Activated CD4-positive, CD25-positive, alpha-beta regulatory T cell (primary cell): ENCODE data around the gene CTU1.
"Not testable (repeated sequence)": the region's sequence is repeated elsewhere in the genome, so short reads cannot be mapped to it uniquely, and the experiment has no call there.

Experiments used
- DNase-seq, 4 experiments: peaks; one replicate each; lab custom pipeline; 2025; lab: John Stamatoyannopoulos, UW

The CTU1 gene

DNA sequence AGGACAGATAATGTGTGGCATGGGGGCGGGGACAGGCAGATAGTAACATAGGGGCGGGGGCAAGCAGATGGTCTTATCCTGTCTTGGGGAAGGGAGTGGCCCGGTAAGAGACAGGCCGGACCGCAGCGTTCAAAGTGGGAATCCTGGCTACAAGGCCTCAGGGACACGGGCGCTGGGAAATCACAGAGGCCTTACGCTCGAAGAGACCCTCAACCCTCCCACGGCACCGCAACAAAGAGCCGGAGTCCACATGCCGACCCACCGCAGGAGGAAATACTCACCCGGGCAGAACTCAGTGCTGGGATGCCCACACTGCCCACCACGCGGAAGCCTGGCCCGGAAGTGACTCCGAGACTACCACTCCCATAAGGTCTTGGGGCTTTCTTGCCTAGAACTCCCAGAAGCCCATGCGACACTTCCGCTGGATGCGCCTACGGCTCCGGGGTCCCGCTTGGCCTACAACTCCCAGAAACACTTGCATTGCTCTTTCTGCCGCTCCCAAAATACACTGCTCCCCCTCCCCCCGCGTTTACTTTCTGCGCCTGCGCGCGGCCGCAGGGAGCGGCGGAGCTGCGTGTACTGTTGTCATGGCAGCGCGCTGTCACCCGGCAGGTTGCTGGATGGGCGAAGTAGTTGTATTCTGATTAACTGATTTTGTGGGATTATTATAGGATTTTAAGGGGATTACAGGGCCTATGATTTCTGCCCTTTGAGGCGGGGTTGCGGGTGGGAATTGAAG, at the start of gene CTU1:
TSS of gene CTU1 (minus strand) at position 344 of the 739 bp plus-strand sequence. CDS start 3,840 bp downstream, outside the sequence.
- peak; percentile 93 to 98 (median 94) for DNase-seq

DNA sequence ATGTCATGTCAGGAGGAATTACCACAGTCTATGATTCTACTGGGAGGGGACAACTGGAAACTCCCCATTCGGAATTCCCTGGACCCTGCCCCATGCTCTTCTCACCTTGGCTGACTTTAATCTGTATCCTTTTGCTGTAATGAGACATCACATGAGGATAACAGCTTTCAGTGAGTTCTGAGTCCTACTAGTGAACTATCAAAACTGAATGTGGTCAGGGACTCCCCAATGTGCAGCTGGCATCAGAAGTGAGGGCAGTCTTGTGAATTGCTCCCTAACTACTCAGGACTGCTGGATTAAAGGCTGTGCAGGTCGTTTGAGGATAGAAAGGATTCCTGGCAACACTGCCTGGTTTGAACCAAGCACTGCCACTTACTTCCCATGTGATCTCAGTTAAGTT, 49.1 kb upstream of the CTU1 start:
- DNase-seq: no peak

DNA sequence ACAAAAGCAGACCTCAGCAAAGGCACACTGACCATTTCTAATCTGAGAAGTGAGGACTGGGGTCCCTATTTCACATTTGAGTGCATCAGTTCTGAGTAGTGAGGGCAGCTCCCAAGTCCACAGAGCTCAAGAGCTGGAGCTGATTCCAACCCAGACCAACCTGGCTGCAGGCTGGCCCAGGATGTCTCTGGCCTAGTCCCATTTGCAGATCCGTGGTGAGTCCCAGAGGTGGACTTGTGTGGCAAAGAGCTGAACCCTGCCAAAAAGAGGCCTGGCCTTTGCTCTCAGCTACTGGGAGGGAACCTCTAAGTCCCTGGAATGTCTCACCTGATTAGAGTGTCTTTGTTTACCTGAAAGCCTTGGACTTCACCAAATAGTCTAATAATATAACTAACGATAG, 48.5 kb upstream of the CTU1 start:
- no peak for DNase-seq

GRCh38 chr19:51150627-51151026, 42.4 kb upstream of the CTU1 start:
- no peak for DNase-seq

DNA sequence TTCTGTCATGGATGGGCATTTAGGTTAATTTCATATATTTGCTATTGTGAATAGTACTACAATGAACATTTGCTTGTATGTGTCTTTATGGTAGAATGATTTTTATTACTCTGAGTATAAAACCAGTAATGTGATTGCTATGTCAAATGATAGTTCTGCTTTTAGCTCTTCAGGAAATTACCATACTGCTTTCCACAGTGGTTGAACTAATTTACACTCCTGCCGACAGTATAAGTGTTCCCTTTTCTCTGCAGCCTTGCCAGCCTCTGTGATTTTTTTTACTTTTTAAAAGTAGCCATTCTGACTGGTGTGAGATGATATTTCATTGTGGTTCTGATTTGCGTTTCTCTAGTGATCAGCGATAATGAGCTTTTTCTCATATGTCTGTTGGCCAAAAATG, 40.4 kb upstream of the CTU1 start:
- DNase-seq: no peak

GRCh38 chr19:51147663-51148062, 39.5 kb upstream of the CTU1 start:
- no peak for DNase-seq

GRCh38 chr19:51146751-51147150, 38.5 kb upstream of the CTU1 start:
- DNase-seq: no peak

GRCh38 chr19:51145916-51146493, 37.8 kb upstream of the CTU1 start:
- no peak for DNase-seq

DNA sequence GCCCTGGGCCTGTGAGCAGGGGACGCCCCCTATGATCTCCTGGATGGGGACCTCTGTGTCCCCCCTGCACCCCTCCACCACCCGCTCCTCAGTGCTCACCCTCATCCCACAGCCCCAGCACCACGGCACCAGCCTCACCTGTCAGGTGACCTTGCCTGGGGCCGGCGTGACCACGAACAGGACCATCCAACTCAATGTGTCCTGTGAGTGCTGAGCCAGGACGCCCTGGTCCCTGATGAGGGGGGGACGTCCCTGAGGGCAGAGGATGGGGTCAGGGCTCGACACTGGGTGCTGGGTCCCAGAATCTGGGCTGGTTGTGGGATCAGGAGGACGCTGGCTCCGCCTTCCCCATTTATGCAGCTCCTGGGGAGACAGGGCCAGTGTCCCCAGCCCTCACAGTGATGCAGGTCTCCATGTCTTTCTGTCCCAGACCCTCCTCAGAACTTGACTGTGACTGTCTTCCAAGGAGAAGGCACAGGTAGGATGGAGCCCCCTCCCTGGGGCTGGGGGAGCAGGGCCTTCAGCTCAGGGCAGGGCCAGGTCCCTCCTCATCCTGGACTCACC, 36.4 kb upstream of the CTU1 start:
- DNase-seq: no peak

GRCh38 chr19:51143486-51143885, 35.3 kb upstream of the CTU1 start:
- no peak for DNase-seq

GRCh38 chr19:51142809-51143475, 34.7 kb upstream of the CTU1 start:
- DNase-seq: not testable (repeated sequence)

DNA sequence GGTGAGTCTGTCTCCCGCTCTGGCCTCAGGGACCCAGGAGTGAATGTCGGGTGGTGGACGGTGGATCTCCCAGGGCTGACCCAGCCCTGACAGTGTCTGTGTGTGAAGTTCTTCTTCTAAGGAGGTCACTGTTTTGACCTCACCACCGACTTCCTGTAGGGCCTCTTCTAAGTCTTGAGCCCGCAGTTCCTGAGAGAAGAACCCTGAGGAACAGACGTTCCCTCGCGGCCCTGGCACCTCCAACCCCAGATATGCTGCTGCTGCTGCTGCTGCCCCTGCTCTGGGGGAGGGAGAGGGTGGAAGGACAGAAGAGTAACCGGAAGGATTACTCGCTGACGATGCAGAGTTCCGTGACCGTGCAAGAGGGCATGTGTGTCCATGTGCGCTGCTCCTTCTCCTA, 33.9 kb upstream of the CTU1 start, which contains the start of gene SIGLEC7:
TSS of gene SIGLEC7 (plus strand) at position 183 of the 400 bp plus-strand sequence. CDS start at position 252, 69 bp downstream.
- no peak for DNase-seq

DNA sequence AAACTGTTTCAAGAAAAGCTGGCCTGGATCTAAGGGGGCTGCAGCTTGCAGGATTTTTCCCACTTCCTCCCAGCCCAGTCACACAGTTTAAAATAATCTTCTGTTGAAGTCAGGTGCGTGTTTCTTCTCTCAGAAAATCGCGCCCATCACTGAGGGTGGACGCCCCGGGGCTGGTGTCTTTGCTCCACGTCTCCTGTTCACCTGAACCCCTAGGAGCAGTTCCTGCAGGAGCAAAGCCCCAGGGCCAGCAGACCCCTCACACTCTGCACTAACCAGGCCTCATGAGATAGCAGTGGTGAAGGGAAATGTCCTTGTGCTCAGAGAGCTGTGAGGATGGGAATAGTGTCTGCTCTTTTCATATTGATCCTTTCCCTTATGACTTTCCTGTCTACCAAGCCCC, 33.0 kb upstream of the CTU1 start:
- no peak for DNase-seq

DNA sequence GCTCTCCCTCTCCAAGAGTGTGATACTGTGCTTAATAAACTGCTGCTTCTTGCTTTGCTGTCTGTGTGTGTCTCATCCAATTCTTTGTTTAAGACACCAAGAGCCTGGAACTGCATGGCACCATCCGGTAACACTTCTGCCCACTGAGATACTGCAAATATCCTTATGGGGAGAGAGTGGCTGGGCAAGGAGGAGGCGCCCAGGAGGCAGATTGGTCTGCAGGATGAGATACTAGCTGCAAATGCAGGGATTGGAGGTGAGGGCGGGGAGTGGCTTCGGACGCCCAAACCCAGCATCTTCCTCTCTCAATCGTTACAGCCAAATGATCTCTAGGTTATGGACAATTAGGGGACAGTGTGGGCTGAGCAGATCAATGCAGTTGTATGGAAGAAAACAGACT, 32.2 kb upstream of the CTU1 start:
- no peak for DNase-seq

- DNase-seq: no peak
Observed at GRCh38 chr19:51139299-51140014, 31.2 kb upstream of the CTU1 start.

GRCh38 chr19:51138549-51138979, 30.4 kb upstream of the CTU1 start:
- no peak for DNase-seq

GRCh38 chr19:51137792-51138425, 29.7 kb upstream of the CTU1 start:
- no peak for DNase-seq

DNA sequence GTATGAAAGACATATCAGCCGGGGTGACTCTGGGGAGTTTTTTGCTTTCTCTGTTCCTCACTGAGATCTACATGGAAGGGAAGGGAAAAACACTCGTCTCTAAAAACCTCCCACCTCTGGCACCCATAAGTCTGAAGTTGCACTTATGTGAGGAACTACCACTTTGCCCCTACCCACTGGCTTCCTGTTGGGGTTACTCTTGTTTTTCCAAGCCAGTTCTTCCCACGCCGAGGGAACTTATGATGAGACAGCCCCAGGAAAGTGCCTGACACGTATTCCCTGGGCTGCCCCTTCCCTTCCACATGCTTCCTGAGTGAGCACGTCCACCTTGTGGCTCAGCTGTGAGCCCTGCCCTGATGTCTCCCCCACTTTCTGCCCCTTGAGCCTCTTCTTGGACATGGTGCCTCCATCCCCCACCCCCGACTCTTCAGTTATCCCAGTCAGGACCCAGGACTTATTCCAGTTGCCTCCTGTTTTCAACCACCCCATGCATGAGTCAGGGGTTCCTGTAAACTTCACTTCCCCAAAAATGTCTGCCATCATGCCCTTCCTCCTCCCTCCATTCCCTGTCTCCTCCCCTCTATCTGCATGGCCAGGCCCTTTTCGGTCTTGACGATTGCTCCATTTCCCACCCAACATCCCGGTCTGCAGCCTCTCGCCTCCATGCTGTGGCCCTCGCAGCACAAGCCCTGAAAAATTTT, 28.8 kb upstream of the CTU1 start:
- no peak for DNase-seq

DNA sequence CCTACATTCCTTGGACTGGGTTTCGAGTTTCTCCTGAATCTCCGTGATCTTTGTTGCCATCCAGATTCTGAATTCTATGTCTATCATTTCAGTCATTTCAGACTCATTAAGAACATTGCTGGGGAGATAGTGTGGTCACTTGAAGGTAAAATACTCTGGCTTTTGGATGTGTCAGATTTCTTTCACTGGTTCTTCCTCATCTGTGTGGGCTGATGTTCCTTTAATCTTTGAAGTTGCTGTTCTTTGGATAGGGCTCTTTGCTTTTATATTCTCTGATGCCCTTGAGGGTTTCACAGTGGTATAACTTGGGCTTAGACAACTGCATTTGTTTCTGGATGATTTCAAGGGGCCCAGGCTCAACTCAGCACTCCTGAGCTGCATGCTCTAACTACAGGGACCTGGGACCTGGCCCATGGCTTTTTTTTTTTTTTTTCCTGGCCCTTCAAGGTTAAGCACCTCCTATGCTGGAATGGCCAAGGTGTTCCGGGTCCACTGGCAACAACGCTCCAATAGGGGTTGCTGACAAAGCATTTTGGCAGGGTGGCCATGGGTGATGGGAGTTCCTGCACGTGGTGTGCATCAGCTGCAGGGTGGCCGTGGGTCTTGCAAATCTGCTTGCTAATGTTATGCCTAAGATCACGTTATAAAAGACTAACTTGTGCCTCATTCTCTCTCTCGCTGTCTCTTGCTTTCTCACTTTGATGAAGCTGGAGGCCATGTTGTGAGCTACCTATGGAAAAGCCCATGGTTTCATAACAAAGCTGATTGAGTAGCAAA, 28.0 kb upstream of the CTU1 start:
- DNase-seq: no peak

- DNase-seq: no peak
Observed at GRCh38 chr19:51135004-51135403, 26.8 kb upstream of the CTU1 start.
